ENCODE measurements around the gene NADK.
"Not testable (repeated sequence)": the region's sequence is repeated elsewhere in the genome, so short reads cannot be mapped to it uniquely, and the experiment has no call there.

GRCh38 chr1:1702506-1702905 is 75.8 kb downstream of the NADK start:
- not testable (repeated sequence) for TF ChIP-seq CTCF (IDR thresholded peaks at IDR 0.05); POLR2AphosphoS5 (IDR thresholded peaks at IDR 0.05; ENCODE audit: insufficient read depth in 1 of 2, low read depth in 1 of 2)

Data from vagina (tissue), 2 donors.